ENCODE results near the gene GATA2. TPM values are rescaled to one million over a fixed set of nuclear protein-coding genes. Genes with fewer than 3 reads are reported as not detected.

Gene GATA2
- total RNA-seq, 1 experiment from 2014 or later = 18.6 TPM

DNA sequence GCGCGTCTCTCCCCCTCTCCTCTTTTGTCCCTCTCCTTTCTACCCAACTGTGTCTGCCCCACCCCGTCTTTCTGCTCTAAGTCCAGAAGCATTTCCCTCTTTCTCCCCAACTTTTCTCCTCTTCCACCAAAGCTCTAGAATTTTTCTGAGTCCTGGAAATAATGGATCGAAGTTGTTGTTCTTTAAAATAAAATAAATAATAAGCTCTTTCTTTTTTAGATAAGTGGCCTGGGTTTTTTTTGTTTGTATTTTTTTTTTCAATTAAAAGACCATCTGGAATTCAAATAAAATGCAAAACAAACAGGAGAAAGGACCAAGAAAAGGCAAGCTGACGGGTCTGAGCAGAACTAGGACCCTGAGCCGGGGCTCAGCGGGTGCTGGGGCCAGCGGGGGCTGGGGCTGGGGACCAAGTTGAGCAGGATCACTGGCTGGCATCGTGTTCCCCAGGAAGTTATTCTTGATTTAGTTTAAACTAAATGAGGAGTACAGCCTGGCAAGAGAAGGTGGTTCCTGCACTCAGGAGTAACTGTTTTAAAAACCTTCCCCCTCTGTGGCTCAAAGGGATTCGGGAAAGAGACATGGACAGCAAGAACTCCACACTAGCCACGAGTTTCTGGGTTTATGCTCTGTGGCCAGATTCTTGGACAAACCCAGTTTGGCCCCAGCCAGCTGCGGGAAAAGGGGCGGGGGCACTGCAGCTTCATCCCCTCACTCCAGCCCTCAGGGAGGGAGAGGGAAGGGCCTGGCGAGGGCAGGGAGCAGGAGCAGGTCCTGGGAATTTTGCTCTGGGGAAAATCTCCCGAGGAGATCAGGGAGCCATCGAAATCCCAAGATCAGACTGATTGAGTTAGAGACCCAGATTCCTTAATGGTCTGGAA lies 8.4 kb downstream of the GATA2 start:
- ATAC-seq (no peak), DNase-seq (ENCODE audit: low read depth, low spot score) (no peak)
- H3K9me2 ChIP-seq (ENCODE audit: insufficient read depth) = no peaks in the 10 kb centered on the region
- no peak overlapping the region for H3K9ac ChIP-seq (ENCODE audit: low read length)
- peaks cover 17% of the 10 kb centered on the region; the same call in 1 of the 2 replicates for H3K79me2 ChIP-seq (ENCODE audit: insufficient read depth, low read length)
- TF ChIP-seq, protein P1, sequence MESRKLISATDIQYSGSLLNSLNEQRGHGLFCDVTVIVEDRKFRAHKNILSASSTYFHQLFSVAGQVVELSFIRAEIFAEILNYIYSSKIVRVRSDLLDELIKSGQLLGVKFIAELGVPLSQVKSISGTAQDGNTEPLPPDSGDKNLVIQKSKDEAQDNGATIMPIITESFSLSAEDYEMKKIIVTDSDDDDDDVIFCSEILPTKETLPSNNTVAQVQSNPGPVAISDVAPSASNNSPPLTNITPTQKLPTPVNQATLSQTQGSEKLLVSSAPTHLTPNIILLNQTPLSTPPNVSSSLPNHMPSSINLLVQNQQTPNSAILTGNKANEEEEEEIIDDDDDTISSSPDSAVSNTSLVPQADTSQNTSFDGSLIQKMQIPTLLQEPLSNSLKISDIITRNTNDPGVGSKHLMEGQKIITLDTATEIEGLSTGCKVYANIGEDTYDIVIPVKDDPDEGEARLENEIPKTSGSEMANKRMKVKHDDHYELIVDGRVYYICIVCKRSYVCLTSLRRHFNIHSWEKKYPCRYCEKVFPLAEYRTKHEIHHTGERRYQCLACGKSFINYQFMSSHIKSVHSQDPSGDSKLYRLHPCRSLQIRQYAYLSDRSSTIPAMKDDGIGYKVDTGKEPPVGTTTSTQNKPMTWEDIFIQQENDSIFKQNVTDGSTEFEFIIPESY (IDR thresholded peaks at IDR 0.05; ENCODE audit: extremely low read depth, insufficient replicate concordance, low read length) = no peak
- TF ChIP-seq, protein P2, sequence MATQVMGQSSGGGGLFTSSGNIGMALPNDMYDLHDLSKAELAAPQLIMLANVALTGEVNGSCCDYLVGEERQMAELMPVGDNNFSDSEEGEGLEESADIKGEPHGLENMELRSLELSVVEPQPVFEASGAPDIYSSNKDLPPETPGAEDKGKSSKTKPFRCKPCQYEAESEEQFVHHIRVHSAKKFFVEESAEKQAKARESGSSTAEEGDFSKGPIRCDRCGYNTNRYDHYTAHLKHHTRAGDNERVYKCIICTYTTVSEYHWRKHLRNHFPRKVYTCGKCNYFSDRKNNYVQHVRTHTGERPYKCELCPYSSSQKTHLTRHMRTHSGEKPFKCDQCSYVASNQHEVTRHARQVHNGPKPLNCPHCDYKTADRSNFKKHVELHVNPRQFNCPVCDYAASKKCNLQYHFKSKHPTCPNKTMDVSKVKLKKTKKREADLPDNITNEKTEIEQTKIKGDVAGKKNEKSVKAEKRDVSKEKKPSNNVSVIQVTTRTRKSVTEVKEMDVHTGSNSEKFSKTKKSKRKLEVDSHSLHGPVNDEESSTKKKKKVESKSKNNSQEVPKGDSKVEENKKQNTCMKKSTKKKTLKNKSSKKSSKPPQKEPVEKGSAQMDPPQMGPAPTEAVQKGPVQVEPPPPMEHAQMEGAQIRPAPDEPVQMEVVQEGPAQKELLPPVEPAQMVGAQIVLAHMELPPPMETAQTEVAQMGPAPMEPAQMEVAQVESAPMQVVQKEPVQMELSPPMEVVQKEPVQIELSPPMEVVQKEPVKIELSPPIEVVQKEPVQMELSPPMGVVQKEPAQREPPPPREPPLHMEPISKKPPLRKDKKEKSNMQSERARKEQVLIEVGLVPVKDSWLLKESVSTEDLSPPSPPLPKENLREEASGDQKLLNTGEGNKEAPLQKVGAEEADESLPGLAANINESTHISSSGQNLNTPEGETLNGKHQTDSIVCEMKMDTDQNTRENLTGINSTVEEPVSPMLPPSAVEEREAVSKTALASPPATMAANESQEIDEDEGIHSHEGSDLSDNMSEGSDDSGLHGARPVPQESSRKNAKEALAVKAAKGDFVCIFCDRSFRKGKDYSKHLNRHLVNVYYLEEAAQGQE (IDR thresholded peaks at IDR 0.05; ENCODE audit: low read depth) = no peak
- TF ChIP-seq TCF7L2 (IDR thresholded peaks at IDR 0.05; ENCODE audit: borderline replicate concordance, extremely low read depth, insufficient read depth, insufficient read length) (no peak), EGR1 (IDR thresholded peaks at IDR 0.05; ENCODE audit: low read depth) (no peak)
- TF ChIP-seq, protein P3, sequence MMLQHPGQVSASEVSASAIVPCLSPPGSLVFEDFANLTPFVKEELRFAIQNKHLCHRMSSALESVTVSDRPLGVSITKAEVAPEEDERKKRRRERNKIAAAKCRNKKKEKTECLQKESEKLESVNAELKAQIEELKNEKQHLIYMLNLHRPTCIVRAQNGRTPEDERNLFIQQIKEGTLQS (IDR thresholded peaks at IDR 0.05) = no peak
- POLR2A ChIA-PET = no interaction called here
- peaks cover 3 to 19% of the 10 kb centered on the region in 2 experiments; a peak in 2 of 4 replicates for H3K4me1 ChIP-seq (ENCODE audit: control insufficient read depth in 1 of 2, insufficient read depth in 2 of 2, low read length in 2 of 2)
- H3K4me3 ChIP-seq (replicated peaks in 1 of 2; ENCODE audit: low read depth in 1 of 2, low read length in 2 of 2) = no peak overlapping the region
- intact Hi-C loops (cut with micrococcal nuclease) = loop anchor here (5.0 kb wide), 1 partner anchor 67 kb away; no protein-coding TSS in a partner anchor
- H3K36me3 ChIP-seq (ENCODE audit: control insufficient read depth in 1 of 2, insufficient read depth in 2 of 2, low read length in 2 of 2) = peaks cover 0 to 16% of the 10 kb centered on the region in 2 experiments; a peak in 2 of 4 replicates
- no peak overlapping the region for H3K4me2 ChIP-seq (ENCODE audit: low read length)
- H4K20me1 ChIP-seq (ENCODE audit: insufficient read depth) = no peaks in the 10 kb centered on the region
- no peak overlapping the region for H2AFZ ChIP-seq (ENCODE audit: low read depth, low read length, poor library complexity, severe bottlenecking)
- no peaks in the 10 kb centered on the region for H3K9me3 ChIP-seq (ENCODE audit: control insufficient read depth in 1 of 2, insufficient read depth in 1 of 2, low read depth in 1 of 2, low read length in 2 of 2)
- TSS peak; percentile 24 for BruUV-seq (replicated peaks)
- H3K27me3 ChIP-seq (ENCODE audit: insufficient read depth, low read length) = no peaks in the 10 kb centered on the region
- CTCF ChIA-PET = no interaction called here
- RAD21 ChIA-PET (ENCODE audit: low non-redundant PET in 1 of 2, low total read pairs in 2 of 2, uncharacterized antibody in 2 of 2, unreplicated experiment in 2 of 2) = no interaction called here
- no peak overlapping the region for H3K27ac ChIP-seq (ENCODE audit: low read depth, low read length)
